SK-N-MC (cell line): Measurements from ENCODE around the gene ARID5B.

ENCODE experiments used
- EZH2 ChIP-seq: fragments of 200-600 bp; sonication (generic); IDR thresholded peaks from one replicate; pipeline ENCODE4 v1.6.1; 2017; ENCODE audit warnings: antibody characterized with exemption
- FOXP2 ChIP-seq: optimal IDR thresholded peaks from 2 replicates; pipeline ENCODE3; 2011; ENCODE audit warnings: mild to moderate bottlenecking, moderate library complexity; ENCODE audit not compliant: insufficient read depth; ENCODE audit errors: extremely low read length, control extremely low read depth
- POLR2AphosphoS5 ChIP-seq: IDR thresholded peaks from 2 replicates; pipeline ENCODE4 v1.6.1; 2012; ENCODE audit warnings: mild to moderate bottlenecking, low read depth, low read length, borderline replicate concordance

DNA sequence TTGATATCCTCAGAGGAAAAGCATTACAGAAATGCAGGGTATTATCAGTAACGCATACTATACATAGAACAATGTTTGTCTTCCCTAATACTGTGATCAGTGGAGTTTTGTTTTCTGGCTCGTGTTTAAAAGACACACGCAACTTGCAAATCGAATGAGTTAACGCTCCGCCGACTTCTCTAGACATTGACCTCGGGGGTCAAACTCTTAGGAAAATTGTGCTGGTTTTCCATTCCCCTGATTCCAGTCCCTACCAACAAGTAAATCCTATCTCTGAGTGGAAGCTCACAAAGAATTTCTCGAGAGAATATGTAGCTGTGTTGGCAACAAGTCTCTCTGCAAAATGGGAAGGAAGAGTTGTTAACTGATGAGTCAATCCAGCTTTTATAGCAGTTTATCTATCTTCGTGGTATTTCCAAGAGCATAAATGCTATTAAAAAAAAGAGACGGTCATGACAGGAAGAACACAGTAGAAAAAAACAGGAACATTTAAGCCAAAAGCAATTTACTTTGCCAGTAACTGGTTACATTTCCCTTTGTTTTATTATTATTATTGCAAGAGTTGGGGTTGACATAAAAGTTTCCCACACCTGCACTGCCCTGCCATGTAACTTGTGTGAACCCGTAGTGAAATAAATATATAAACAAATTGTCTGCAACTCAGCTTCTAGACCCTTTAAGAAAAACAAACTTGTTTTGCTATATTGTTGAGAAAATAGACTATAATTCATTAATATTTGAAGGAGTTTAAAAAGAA lies 144.4 kb downstream of the ARID5B start:
- TF ChIP-seq POLR2AphosphoS5, result no peak
- no peak for TF ChIP-seq FOXP2
- TF ChIP-seq EZH2, result no peak
